Small intestine (tissue), 7 donors: ENCODE results near the gene PSMB1. TPM values are rescaled to one million over a fixed set of nuclear protein-coding genes. Genes with fewer than 3 reads are reported as not detected.
"Not testable (repeated sequence)": the region's sequence is repeated elsewhere in the genome, so short reads cannot be mapped to it uniquely, and the experiment has no call there.

Experiments
- DNase-seq, 2 donors: peaks; one replicate each; pipeline versions ENCODE4 v3.0.0 to v3.0.0-alpha.2; 2013
- FAIRE-seq: peaks from 2 replicates; lab custom pipeline; 2012; peaks lifted over from hg19 to GRCh38; lab: Jason Lieb, UNC
- H3K27ac ChIP-seq, 3 donors: one replicate each; pipeline ENCODE4 v1.5.1; 2013; ENCODE audit warnings: low read length in 2 of 3, mild to moderate bottlenecking in 2 of 3, control low read depth in 1 of 3, inconsistent platforms in 1 of 3, low read depth in 1 of 3, moderate library complexity in 1 of 3
- H3K27me3 ChIP-seq, 3 donors: one replicate each; pipeline ENCODE4 v1.6.1; 2013; ENCODE audit warnings: low read length in 3 of 3, inconsistent platforms in 1 of 3; ENCODE audit not compliant: control insufficient read depth in 3 of 3, insufficient read depth in 3 of 3
- H3K36me3 ChIP-seq, 3 donors: one replicate each; pipeline ENCODE4 v1.6.1; 2013; ENCODE audit warnings: low read length in 3 of 3, inconsistent platforms in 1 of 3, low read depth in 1 of 3, mild to moderate bottlenecking in 1 of 3, moderate library complexity in 1 of 3; ENCODE audit not compliant: control insufficient read depth in 3 of 3, insufficient read depth in 2 of 3
- H3K4me1 ChIP-seq, 3 donors: one replicate each; pipeline ENCODE4 v1.6.1; 2013; ENCODE audit warnings: low read length in 2 of 3, inconsistent platforms in 1 of 3, low read depth in 1 of 3, mild to moderate bottlenecking in 1 of 3, moderate library complexity in 1 of 3; ENCODE audit not compliant: control insufficient read depth in 3 of 3, insufficient read depth in 2 of 3
- H3K4me3 ChIP-seq, 3 donors: one replicate each; pipeline ENCODE4 v1.5.1; 2013; ENCODE audit warnings: low read length in 3 of 3, control low read depth in 1 of 3, inconsistent platforms in 1 of 3, low read depth in 1 of 3, mild to moderate bottlenecking in 1 of 3, moderate library complexity in 1 of 3
- H3K9me3 ChIP-seq, 2 donors: one replicate each; pipeline ENCODE4 v1.6.1; 2013; ENCODE audit warnings: low read depth in 1 of 2, low read length in 1 of 2; ENCODE audit not compliant: control insufficient read depth in 2 of 2, insufficient read depth in 1 of 2
- WGBS, 3 donors: extraction: QIAGEN DNeasy Blood & Tissue Kit; methylation state at CpG; one replicate each; pipeline ENCODE4 v1.1.7; 2013; 5-methylcytosine and 5-hydroxymethylcytosine counted together
- polyA plus RNA-seq, 4 donors: library from polyadenylated mRNA; stranded (reverse) in 3 of 4; unstranded in 1 of 4; fragments of 200-250 nt in 3 of 4; fragments of 120-200 nt in 1 of 4; gene quantifications; one replicate each; pipeline versions ENCODE4 v1.2.1 to v1.2.3, GENCODE V29; 2013
- donor health status: healthy with polysubstance abuse.
- donor health status: control.
- donor health status: control.
- donor health status: Bipolar disorder and iron deficiency.
- donor health status: healthy.

Gene PSMB1
- polyA plus RNA-seq, 4 donors: 198 to 314 (median 308) TPM

DNA sequence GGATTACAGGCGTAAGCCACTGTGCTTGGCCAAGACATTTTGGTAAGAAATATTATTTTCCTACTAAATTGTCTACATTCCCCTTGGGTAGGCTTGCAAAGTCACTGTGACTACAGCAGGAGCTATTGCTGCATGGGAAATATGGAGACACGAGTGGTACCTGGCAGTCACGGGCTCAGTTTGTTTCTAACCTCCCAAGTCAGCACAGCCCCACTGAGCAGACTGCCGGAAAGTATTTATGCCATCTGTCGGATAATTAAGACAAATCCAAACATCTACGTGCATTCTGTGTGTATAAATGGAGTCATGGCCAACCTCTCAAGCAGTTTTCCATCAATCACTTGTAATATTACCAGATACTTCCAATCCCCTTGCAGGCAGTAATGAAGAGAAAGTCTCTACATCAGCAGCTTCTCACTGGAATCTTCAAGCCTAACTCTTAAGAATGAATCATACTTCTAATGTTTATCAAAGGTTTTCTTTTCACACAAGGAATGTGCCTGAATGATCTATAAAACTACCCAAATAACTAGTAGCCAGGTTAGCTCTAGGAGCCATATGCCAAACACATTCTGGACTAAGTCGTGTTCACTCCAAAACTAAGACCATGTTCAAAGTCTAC lies 20.1 kb downstream of the PSMB1 start:
- peaks cover 0 to 44% (median 0%) of the 10 kb centered on the region in 3 donors for H3K4me1 ChIP-seq
- peak overlapping the region in 1 of 3 donors; percentile 72 for H3K27ac ChIP-seq
- H3K36me3 ChIP-seq: peaks cover 12 to 25% (median 21%) of the 10 kb centered on the region in 3 donors
- WGBS, 3 donors: 74 to 81% (median 78%) methylated on average over 7 of the region's 7 CpGs
- peak in 1 of 2 donors; percentile 42 for DNase-seq
- H3K9me3 ChIP-seq: no peaks in the 10 kb centered on the region
- H3K4me3 ChIP-seq: no peak overlapping the region
- no peaks in the 10 kb centered on the region for H3K27me3 ChIP-seq
- no peak for FAIRE-seq

DNA sequence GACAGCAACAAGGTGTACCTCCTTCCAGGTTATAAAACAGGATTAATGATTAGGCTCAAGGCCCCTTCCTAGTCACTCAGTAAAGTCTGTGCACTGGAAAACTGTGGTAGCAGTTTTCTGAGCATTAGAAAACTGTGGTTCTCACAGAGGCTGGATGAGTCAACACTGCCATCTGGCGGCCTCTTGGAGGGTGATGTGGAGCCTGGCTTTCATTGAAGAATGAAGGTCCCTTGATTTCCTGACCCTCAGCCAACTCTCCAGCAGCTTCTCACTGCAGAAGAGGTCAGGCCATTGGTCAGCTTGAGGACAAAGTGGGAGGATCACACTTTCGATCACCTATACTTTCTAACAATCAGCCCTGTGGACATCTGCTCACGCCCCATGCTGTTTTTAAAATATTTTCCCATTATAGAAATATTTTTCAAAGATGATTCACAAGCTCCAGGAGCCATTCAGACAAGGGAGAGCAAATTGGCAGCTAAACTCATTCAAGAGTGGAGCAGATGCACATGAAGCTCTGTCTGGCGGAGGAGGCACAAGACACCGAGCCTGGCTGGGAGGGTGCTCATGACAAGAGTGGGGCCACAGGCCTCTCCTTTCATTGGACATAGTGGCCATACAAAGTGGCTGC lies 23.2 kb downstream of the PSMB1 start:
- Histone ChIP-seq H3K4me3 (no peak overlapping the region), H3K36me3 (peaks cover 4 to 11% (median 6%) of the 10 kb centered on the region in 3 donors), H3K9me3 (no peaks in the 10 kb centered on the region), H3K4me1 (peaks cover 0 to 20% (median 0%) of the 10 kb centered on the region in 3 donors), H3K27ac (no peak overlapping the region), H3K27me3 (no peaks in the 10 kb centered on the region)
- peak; percentile 75 to 83 for DNase-seq
- 50 to 56% (median 55%) methylated on average over 5 of the region's 5 CpGs for WGBS, 3 donors
- FAIRE-seq: no peak

GRCh38 chr6:170527995-170528394 lies 25.1 kb downstream of the PSMB1 start:
- WGBS, 3 donors: 85 to 94% (median 90%) methylated on average over 5 of the region's 5 CpGs

DNA sequence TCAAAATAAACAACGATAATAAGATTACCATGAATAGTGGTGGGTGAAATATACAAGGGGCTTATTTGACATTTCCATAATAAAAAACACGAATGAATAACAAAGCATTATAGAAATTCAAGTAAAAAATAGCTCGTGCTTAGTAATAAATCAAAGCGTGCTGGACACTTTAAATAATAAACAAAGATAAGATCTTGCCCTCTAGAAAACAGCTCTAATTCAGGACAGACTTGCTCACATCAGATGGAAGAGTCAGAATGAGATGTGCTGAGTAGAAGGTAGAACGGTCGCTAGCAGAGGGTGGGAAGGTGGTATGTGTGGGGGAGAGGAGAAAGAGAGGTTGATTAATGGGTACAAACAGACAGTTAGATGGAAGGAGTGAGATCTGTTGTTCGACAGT lies 27.3 kb downstream of the PSMB1 start:
- Histone ChIP-seq H3K4me1 (no peaks in the 10 kb centered on the region), H3K27ac (no peak overlapping the region), H3K9me3 (no peaks in the 10 kb centered on the region), H3K36me3 (no peaks in the 10 kb centered on the region), H3K4me3 (no peak overlapping the region), H3K27me3 (no peaks in the 10 kb centered on the region)
- WGBS, 3 donors: 64 to 74% (median 74%) methylated on average over 7 of the region's 7 CpGs
- FAIRE-seq: no peak
- no peak for DNase-seq

More at GRCh38 chr6:170527995-170528394, 25.1 kb downstream of the PSMB1 start:
- not testable (repeated sequence) for H3K9me3 ChIP-seq, H3K27me3 ChIP-seq, FAIRE-seq, H3K4me3 ChIP-seq, H3K4me1 ChIP-seq, DNase-seq, H3K36me3 ChIP-seq, H3K27ac ChIP-seq

DNA sequence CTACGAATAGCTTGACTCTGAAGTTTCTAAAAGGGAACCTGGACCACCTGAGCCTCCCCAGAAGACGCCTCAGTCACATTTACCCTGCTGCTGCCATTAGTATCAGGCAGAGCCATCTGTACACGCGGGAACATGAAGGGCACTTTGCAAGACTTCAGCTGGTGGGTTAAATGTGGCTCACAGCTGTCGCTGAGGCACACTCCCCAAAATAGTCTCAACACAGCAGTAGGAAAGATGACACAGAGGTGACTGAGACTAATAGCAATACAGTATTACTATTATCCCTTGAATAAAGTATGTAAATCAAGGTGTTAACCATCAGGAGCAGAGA lies 29.0 kb downstream of the PSMB1 start:
- Histone ChIP-seq H3K9me3 (no peaks in the 10 kb centered on the region), H3K27ac (no peak overlapping the region), H3K36me3 (no peaks in the 10 kb centered on the region), H3K4me1 (no peaks in the 10 kb centered on the region), H3K4me3 (no peak overlapping the region), H3K27me3 (no peaks in the 10 kb centered on the region)
- no peak for FAIRE-seq
- DNase-seq: no peak
- 74 to 91% (median 79%) methylated on average over 5 of the region's 5 CpGs for WGBS, 3 donors

GRCh38 chr6:170523256-170524171 lies 29.6 kb downstream of the PSMB1 start:
- Histone ChIP-seq H3K27me3 (no peaks in the 10 kb centered on the region), H3K4me1 (no peaks in the 10 kb centered on the region), H3K36me3 (no peaks in the 10 kb centered on the region), H3K27ac (no peak overlapping the region), H3K4me3 (no peak overlapping the region), H3K9me3 (no peaks in the 10 kb centered on the region)
- DNase-seq (no peak), FAIRE-seq (no peak)
- WGBS, 3 donors: 66 to 84% (median 73%) methylated on average over 9 of the region's 9 CpGs

GRCh38 chr6:170522565-170523183 lies 30.4 kb downstream of the PSMB1 start:
- Histone ChIP-seq H3K9me3 (no peaks in the 10 kb centered on the region), H3K27ac (no peak overlapping the region), H3K27me3 (no peaks in the 10 kb centered on the region), H3K4me1 (no peaks in the 10 kb centered on the region), H3K4me3 (no peak overlapping the region), H3K36me3 (no peaks in the 10 kb centered on the region)
- DNase-seq: no peak
- WGBS, 3 donors: 79 to 85% (median 80%) methylated on average over 10 of the region's 10 CpGs
- FAIRE-seq: no peak
